Transverse colon (tissue), 4 donors: ENCODE results near the gene HOXC12.

Experiments used
- CTCF ChIP-seq, 5 experiments: fragments of 200-600 bp in 3 of 5; fragments of 450-650 bp in 2 of 5; sonication (generic) in 3 of 5; IDR thresholded peaks; 1 replicate in 2 of 5; 2 replicates in 3 of 5; pipeline ENCODE4 v1.5.1; 2016 to 2017; ENCODE audit warnings: antibody characterized with exemption in 5 of 5, inconsistent platforms in 3 of 5, mild to moderate bottlenecking in 2 of 5, moderate library complexity in 1 of 5
- POLR2A ChIP-seq: fragments of 450-650 bp; IDR thresholded peaks from one replicate; pipeline ENCODE4 v1.6.1; 2016; ENCODE audit warnings: antibody characterized with exemption, mild to moderate bottlenecking, moderate library complexity
- POLR2AphosphoS5 ChIP-seq, 3 donors: sonication (generic); formaldehyde crosslinking; IDR thresholded peaks; one replicate each; pipeline ENCODE4 v1.6.1; 2016; ENCODE audit warnings: antibody characterized with exemption in 3 of 3

DNA sequence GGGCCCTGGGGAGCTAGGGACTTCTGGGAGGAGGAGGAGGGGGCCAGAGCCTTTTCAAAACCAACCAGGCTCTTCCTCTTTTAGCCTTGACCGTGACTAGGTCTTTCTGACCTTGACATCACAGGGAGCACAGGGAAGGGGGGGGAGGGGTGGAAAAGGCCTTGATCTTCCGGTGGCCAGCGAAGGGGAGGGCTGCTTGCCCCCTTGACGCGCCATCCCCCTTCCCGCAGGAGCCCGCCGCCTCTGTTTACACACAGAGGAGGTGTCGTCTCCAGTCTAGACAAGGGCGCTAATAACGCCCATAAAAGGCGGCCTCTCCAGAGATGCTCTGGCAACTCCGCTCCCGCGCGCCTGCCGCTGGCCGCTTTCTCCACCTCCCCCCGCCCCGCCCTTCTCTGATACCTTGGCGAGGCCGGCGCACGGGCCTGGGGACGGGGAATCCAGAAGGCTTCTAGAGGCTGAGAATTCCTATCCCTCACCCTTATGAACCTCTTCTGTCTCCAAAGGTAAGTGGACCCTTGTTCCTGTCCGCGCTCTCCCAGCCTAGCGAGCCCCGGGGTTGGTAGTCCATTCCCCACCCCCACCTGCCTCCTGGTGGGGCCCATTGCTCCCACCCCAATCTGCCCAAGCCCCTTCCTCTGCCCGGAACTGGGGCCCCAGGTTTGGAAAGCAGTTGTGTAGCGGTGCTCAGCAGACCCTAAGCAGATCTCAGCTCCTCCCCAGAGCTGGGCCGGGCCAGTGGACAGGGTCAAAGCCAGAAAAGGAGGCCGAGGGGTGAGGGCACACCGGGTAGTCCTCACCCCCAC is 4.9 kb upstream of the HOXC12 start:
- no peak for TF ChIP-seq CTCF (IDR thresholded peaks at IDR 0.05)
- no peak for TF ChIP-seq POLR2A
- TF ChIP-seq POLR2AphosphoS5 (IDR thresholded peaks at IDR 0.05), result no peak
